SK-N-SH (cell line): Measurements from ENCODE around the gene APH1B.

ENCODE experiments used
- CTCF ChIP-seq: fragments of 200-600 bp; sonication (generic); IDR thresholded peaks from 2 replicates; pipeline ENCODE4 v1.6.1; 2017; ENCODE audit warnings: antibody characterized with exemption, mild to moderate bottlenecking, moderate library complexity
- EZH2phosphoT487 ChIP-seq: fragments of 200-600 bp; sonication (generic); IDR thresholded peaks from 2 replicates; pipeline ENCODE4 v1.6.1; 2017; ENCODE audit warnings: low read depth, mixed run types, mild to moderate bottlenecking, antibody characterized with exemption, moderate library complexity, borderline replicate concordance
- TAF1 ChIP-seq: IDR thresholded peaks from 2 replicates; pipeline ENCODE4 v1.6.1; 2012; ENCODE audit warnings: low read depth, mild to moderate bottlenecking, low read length, moderate library complexity, borderline replicate concordance
- YY1 ChIP-seq: IDR thresholded peaks from 2 replicates; pipeline ENCODE4 v1.4.0; 2012; ENCODE audit warnings: low read depth, mild to moderate bottlenecking

GRCh38 chr15:63234451-63234870 lies 42.9 kb upstream of the APH1B start:
- TF ChIP-seq TAF1: no peak
- TF ChIP-seq CTCF: no peak
- TF ChIP-seq EZH2phosphoT487: no peak
- no peak for TF ChIP-seq YY1
